ENCODE data around the gene UBR4.
"Not testable (repeated sequence)": the region's sequence is repeated elsewhere in the genome, so short reads cannot be mapped to it uniquely, and the experiment has no call there.

Gene UBR4

GRCh38 chr1:19190468-19190867, 19.6 kb downstream of the UBR4 start:
- peaks cover 76% of the 10 kb centered on the region for H3K36me3 Mint-ChIP-seq (ENCODE audit: low read depth)

GRCh38 chr1:19189270-19189669, 20.8 kb downstream of the UBR4 start:
- Mint-ChIP-seq H3K27ac (no peak overlapping the region), H3K36me3 (ENCODE audit: low read depth) (peaks cover 83% of the 10 kb centered on the region), H3K4me1 (peaks cover 7% of the 10 kb centered on the region), H3K4me3 (no peak overlapping the region), H3K27me3 (ENCODE audit: low read depth, poor library complexity) (no peaks in the 10 kb centered on the region), H3K9me3 (no peaks in the 10 kb centered on the region)
- TF ChIP-seq CTCF (IDR thresholded peaks at IDR 0.05): no peak
- DNase-seq: no peak

More at GRCh38 chr1:19190468-19190867, 19.6 kb downstream of the UBR4 start:
- no peak for DNase-seq
- H3K27ac Mint-ChIP-seq: no peak overlapping the region
- H3K9me3 Mint-ChIP-seq: no peaks in the 10 kb centered on the region
- TF ChIP-seq CTCF (IDR thresholded peaks at IDR 0.05): no peak
- H3K27me3 Mint-ChIP-seq (ENCODE audit: low read depth, poor library complexity): no peaks in the 10 kb centered on the region
- no peak overlapping the region for H3K4me3 Mint-ChIP-seq
- H3K4me1 Mint-ChIP-seq: peaks cover 7% of the 10 kb centered on the region

- no peak for DNase-seq
- peaks cover 7% of the 10 kb centered on the region for H3K4me1 Mint-ChIP-seq
- H3K9me3 Mint-ChIP-seq: no peaks in the 10 kb centered on the region
- H3K27ac Mint-ChIP-seq: no peak overlapping the region
- H3K4me3 Mint-ChIP-seq: no peak overlapping the region
- TF ChIP-seq CTCF (IDR thresholded peaks at IDR 0.05): no peak
- H3K36me3 Mint-ChIP-seq (ENCODE audit: low read depth): peaks cover 79% of the 10 kb centered on the region
- no peaks in the 10 kb centered on the region for H3K27me3 Mint-ChIP-seq (ENCODE audit: low read depth, poor library complexity)
Measured at GRCh38 chr1:19187852-19188251, 22.2 kb downstream of the UBR4 start.

- Mint-ChIP-seq H3K36me3 (ENCODE audit: low read depth) (peaks cover 80% of the 10 kb centered on the region), H3K4me3 (no peak overlapping the region), H3K4me1 (peaks cover 7% of the 10 kb centered on the region), H3K27ac (no peak overlapping the region), H3K9me3 (no peaks in the 10 kb centered on the region), H3K27me3 (ENCODE audit: low read depth, poor library complexity) (no peaks in the 10 kb centered on the region)
- TF ChIP-seq CTCF (IDR thresholded peaks at IDR 0.05): no peak
- DNase-seq: no peak
Measured at GRCh38 chr1:19186001-19186400, 24.1 kb downstream of the UBR4 start.

GRCh38 chr1:19182223-19182622, 27.8 kb downstream of the UBR4 start:
- H3K9me3 Mint-ChIP-seq: no peaks in the 10 kb centered on the region
- H3K27ac Mint-ChIP-seq: no peak overlapping the region
- H3K4me1 Mint-ChIP-seq: no peaks in the 10 kb centered on the region
- DNase-seq: no peak
- no peaks in the 10 kb centered on the region for H3K27me3 Mint-ChIP-seq (ENCODE audit: low read depth, poor library complexity)
- no peak for TF ChIP-seq CTCF (IDR thresholded peaks at IDR 0.05)
- H3K4me3 Mint-ChIP-seq: no peak overlapping the region
- peaks cover 65% of the 10 kb centered on the region for H3K36me3 Mint-ChIP-seq (ENCODE audit: low read depth)

- not testable (repeated sequence) for H3K4me3 Mint-ChIP-seq; DNase-seq; H3K4me1 Mint-ChIP-seq; H3K9me3 Mint-ChIP-seq; H3K27ac Mint-ChIP-seq; H3K27me3 Mint-ChIP-seq (ENCODE audit: low read depth, poor library complexity)
- peaks cover 66% of the 10 kb centered on the region for H3K36me3 Mint-ChIP-seq (ENCODE audit: low read depth)
Measured at GRCh38 chr1:19180265-19180657, 29.8 kb downstream of the UBR4 start.

All from nephron progenitor cell (in vitro differentiated cells).